Measurements from ENCODE around the gene HDHD5.

HDHD5 gene

GRCh38 chr22:17119481-17120202 lies 39.4 kb downstream of the HDHD5 start:
- TF ChIP-seq EZH2phosphoT487 (conservative IDR thresholded peaks at IDR 0.05; ENCODE audit: low read length) (no peak), CTCF (IDR thresholded peaks at IDR 0.05; ENCODE audit: insufficient read depth, low read length, poor library complexity, severe bottlenecking) (no peak)
- no peak overlapping the region for H3K4me2 ChIP-seq (ENCODE audit: low read depth, low read length, poor library complexity, severe bottlenecking)
- no peaks in the 10 kb centered on the region for H3K9me3 ChIP-seq (ENCODE audit: insufficient read depth, low read length)
- no peak overlapping the region for H3K9ac ChIP-seq (ENCODE audit: low read length)
- H3K9me2 ChIP-seq (replicated peaks; ENCODE audit: insufficient read depth, low read length): no peaks in the 10 kb centered on the region
- H3F3A ChIP-seq (ENCODE audit: insufficient read depth): no peaks in the 10 kb centered on the region
- no peak overlapping the region for H3K27ac ChIP-seq (ENCODE audit: low read depth, low read length)
- H3K79me2 ChIP-seq (ENCODE audit: insufficient read depth, low read length): no peaks in the 10 kb centered on the region
- no peaks in the 10 kb centered on the region for H3K36me3 ChIP-seq (ENCODE audit: low read length)
- H2AFZ ChIP-seq (ENCODE audit: low read depth, low read length, severe bottlenecking): no peak overlapping the region
- H3K27me3 ChIP-seq (ENCODE audit: low read length): no peaks in the 10 kb centered on the region
- H3K4me3 ChIP-seq (ENCODE audit: insufficient read depth, low read length, poor library complexity, severe bottlenecking): no peak overlapping the region
- no peaks in the 10 kb centered on the region for H4K20me1 ChIP-seq (ENCODE audit: low read depth, low read length)

- Histone ChIP-seq H3K4me3 (ENCODE audit: insufficient read depth, low read length, poor library complexity, severe bottlenecking) (no peak overlapping the region), H3K27me3 (ENCODE audit: low read length) (no peaks in the 10 kb centered on the region), H3K4me2 (ENCODE audit: low read depth, low read length, poor library complexity, severe bottlenecking) (no peak overlapping the region), H3K9me2 (replicated peaks; ENCODE audit: insufficient read depth, low read length) (no peaks in the 10 kb centered on the region), H4K20me1 (ENCODE audit: low read depth, low read length) (no peaks in the 10 kb centered on the region), H3K9ac (ENCODE audit: low read length) (no peak overlapping the region), H3K9me3 (ENCODE audit: insufficient read depth, low read length) (no peaks in the 10 kb centered on the region), H3K27ac (ENCODE audit: low read depth, low read length) (no peak overlapping the region), H2AFZ (ENCODE audit: low read depth, low read length, severe bottlenecking) (no peak overlapping the region), H3K36me3 (ENCODE audit: low read length) (no peaks in the 10 kb centered on the region), H3K79me2 (ENCODE audit: insufficient read depth, low read length) (no peaks in the 10 kb centered on the region), H3F3A (ENCODE audit: insufficient read depth) (no peaks in the 10 kb centered on the region)
- TF ChIP-seq CTCF (IDR thresholded peaks at IDR 0.05; ENCODE audit: insufficient read depth, low read length, poor library complexity, severe bottlenecking): no peak
- no peak for TF ChIP-seq EZH2phosphoT487 (conservative IDR thresholded peaks at IDR 0.05; ENCODE audit: low read length)
Measured at GRCh38 chr22:17118342-17118741, 40.7 kb downstream of the HDHD5 start.

- H3K36me3 ChIP-seq (ENCODE audit: low read length): no peaks in the 10 kb centered on the region
- no peak overlapping the region for H3K27ac ChIP-seq (ENCODE audit: low read depth, low read length)
- no peaks in the 10 kb centered on the region for H3K27me3 ChIP-seq (ENCODE audit: low read length)
- no peak overlapping the region for H3K4me2 ChIP-seq (ENCODE audit: low read depth, low read length, poor library complexity, severe bottlenecking)
- no peaks in the 10 kb centered on the region for H3F3A ChIP-seq (ENCODE audit: insufficient read depth)
- no peak for TF ChIP-seq CTCF (IDR thresholded peaks at IDR 0.05; ENCODE audit: insufficient read depth, low read length, poor library complexity, severe bottlenecking)
- TF ChIP-seq EZH2phosphoT487 (conservative IDR thresholded peaks at IDR 0.05; ENCODE audit: low read length): no peak
- no peaks in the 10 kb centered on the region for H3K9me3 ChIP-seq (ENCODE audit: insufficient read depth, low read length)
- no peak overlapping the region for H3K9ac ChIP-seq (ENCODE audit: low read length)
- H2AFZ ChIP-seq (ENCODE audit: low read depth, low read length, severe bottlenecking): no peak overlapping the region
- H3K79me2 ChIP-seq (ENCODE audit: insufficient read depth, low read length): no peaks in the 10 kb centered on the region
- H3K9me2 ChIP-seq (replicated peaks; ENCODE audit: insufficient read depth, low read length): no peaks in the 10 kb centered on the region
- no peak overlapping the region for H3K4me3 ChIP-seq (ENCODE audit: insufficient read depth, low read length, poor library complexity, severe bottlenecking)
- H4K20me1 ChIP-seq (ENCODE audit: low read depth, low read length): no peaks in the 10 kb centered on the region
Measured at GRCh38 chr22:17117890-17118289, 41.2 kb downstream of the HDHD5 start.

All from SU-DHL-6 (cell line).